ENCODE data around the gene CHST2.

Gene CHST2

GRCh38 chr3:143147707-143148106, 28.1 kb downstream of the CHST2 start:
- intact Hi-C loops (cut with DNase I; ENCODE audit: low total_unique reads): no loop called here
- H3K27me3 ChIP-seq: no peaks in the 10 kb centered on the region
- no peaks in the 10 kb centered on the region for H3K4me1 ChIP-seq
- no peaks in the 10 kb centered on the region for H3K36me3 ChIP-seq
- no peak for TF ChIP-seq CTCF (IDR thresholded peaks at IDR 0.05)
- DNase-seq: no peak
- H3K9me3 ChIP-seq: no peaks in the 10 kb centered on the region
- no peak overlapping the region for H3K4me3 ChIP-seq
- no peak overlapping the region for H3K27ac ChIP-seq

- no peak for DNase-seq
- H3K27ac ChIP-seq: no peak overlapping the region
Measured at GRCh38 chr3:143150071-143150470, 30.5 kb downstream of the CHST2 start.

GRCh38 chr3:143151004-143151731, 31.6 kb downstream of the CHST2 start:
- intact Hi-C loops (cut with DNase I; ENCODE audit: low total_unique reads): no loop called here
- Histone ChIP-seq H3K27me3 (no peaks in the 10 kb centered on the region), H3K4me3 (no peak overlapping the region), H3K4me1 (no peaks in the 10 kb centered on the region), H3K27ac (no peak overlapping the region), H3K9me3 (no peaks in the 10 kb centered on the region), H3K36me3 (no peaks in the 10 kb centered on the region)
- TF ChIP-seq CTCF (IDR thresholded peaks at IDR 0.05): no peak
- no peak for DNase-seq

More at GRCh38 chr3:143150071-143150470, 30.5 kb downstream of the CHST2 start:
- intact Hi-C loops (cut with DNase I; ENCODE audit: low total_unique reads): no loop called here
- no peaks in the 10 kb centered on the region for H3K27me3 ChIP-seq
- no peaks in the 10 kb centered on the region for H3K36me3 ChIP-seq
- H3K9me3 ChIP-seq: no peaks in the 10 kb centered on the region
- TF ChIP-seq CTCF (IDR thresholded peaks at IDR 0.05): no peak
- no peak overlapping the region for H3K4me3 ChIP-seq
- H3K4me1 ChIP-seq: no peaks in the 10 kb centered on the region

- H3K36me3 ChIP-seq: no peaks in the 10 kb centered on the region
- H3K27ac ChIP-seq: no peak overlapping the region
- no peaks in the 10 kb centered on the region for H3K4me1 ChIP-seq
- intact Hi-C loops (cut with DNase I; ENCODE audit: low total_unique reads): no loop called here
- no peak for TF ChIP-seq CTCF (IDR thresholded peaks at IDR 0.05)
- no peaks in the 10 kb centered on the region for H3K9me3 ChIP-seq
- H3K27me3 ChIP-seq: no peaks in the 10 kb centered on the region
- H3K4me3 ChIP-seq: no peak overlapping the region
- no peak for DNase-seq
Measured at GRCh38 chr3:143152043-143152442, 32.5 kb downstream of the CHST2 start.

GRCh38 chr3:143155756-143156155, 36.2 kb downstream of the CHST2 start:
- no peak overlapping the region for H3K4me3 ChIP-seq
- no peak for DNase-seq
- H3K9me3 ChIP-seq: no peaks in the 10 kb centered on the region
- no peaks in the 10 kb centered on the region for H3K27me3 ChIP-seq
- no peaks in the 10 kb centered on the region for H3K36me3 ChIP-seq
- H3K27ac ChIP-seq: no peak overlapping the region
- intact Hi-C loops (cut with DNase I; ENCODE audit: low total_unique reads): no loop called here
- no peaks in the 10 kb centered on the region for H3K4me1 ChIP-seq
- no peak for TF ChIP-seq CTCF (IDR thresholded peaks at IDR 0.05)
